CD4-positive, alpha-beta T cell treated with Interleukin-15 for 4 hours (primary cell): Measurements from ENCODE around the gene LHFPL6.

Experiments
- DNase-seq: peaks from one replicate; pipeline ENCODE4 v3.0.0-alpha.2; 2020; ENCODE audit warnings: low spot score

The LHFPL6 gene

DNA sequence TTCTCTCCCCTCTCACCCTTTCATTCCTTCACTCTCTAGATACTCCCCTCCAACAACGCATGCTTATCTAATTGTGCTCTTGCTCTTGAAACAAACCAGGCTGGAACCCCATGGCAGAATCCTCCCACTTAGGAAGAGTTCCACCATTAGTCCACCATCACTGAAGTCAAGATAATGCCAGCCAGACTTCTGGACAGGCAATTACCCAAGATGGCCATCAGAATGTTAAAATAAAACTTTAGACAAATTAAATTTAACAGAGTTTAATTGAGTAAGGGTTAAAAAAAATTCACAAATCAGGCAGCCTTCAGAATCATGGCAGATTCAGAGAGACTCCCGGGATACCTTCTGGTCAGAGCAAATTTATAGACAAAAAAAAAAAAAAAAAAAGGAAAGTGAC lies 221.5 kb downstream of the LHFPL6 start:
- DNase-seq: no peak

GRCh38 chr13:39379667-39380655 lies 223.0 kb downstream of the LHFPL6 start:
- no peak for DNase-seq

DNA sequence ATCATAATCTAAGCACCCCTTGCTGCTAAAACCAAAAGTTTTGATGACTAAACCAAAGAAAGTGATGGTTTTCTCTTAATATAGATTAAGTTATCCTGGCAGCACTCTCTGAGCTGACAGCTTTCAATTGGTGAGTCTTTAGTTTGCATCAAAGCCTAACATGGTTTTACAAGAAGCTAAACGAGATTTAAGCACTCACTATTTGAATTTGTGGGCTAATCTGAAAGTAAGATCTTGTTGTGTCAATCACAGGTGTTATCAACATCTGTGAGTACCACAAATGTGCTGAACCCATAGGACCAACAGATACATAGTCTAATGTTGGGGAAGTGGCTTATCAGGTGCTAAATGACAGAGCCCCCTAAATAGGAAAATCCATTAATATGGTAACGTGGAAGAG lies 223.9 kb downstream of the LHFPL6 start:
- no peak for DNase-seq

DNA sequence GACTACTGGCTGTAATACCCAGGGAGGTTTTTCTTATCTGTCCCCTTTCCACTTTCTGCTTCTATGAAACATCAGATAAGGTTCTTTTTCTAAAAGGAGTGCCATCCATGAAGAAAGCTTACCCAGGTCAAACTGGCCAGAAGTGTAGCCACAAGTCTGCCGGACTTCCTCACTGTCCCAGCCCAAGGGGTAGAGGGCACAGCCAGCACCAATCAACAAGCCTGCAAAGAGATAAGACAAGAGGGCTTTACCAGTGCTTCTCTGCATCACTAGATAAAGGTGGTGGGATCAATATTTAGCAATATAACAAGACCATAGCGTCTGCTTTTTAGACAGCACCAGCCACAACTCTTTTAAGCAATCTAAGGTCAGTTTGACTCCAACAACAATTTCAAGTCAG lies 224.7 kb downstream of the LHFPL6 start:
- no peak for DNase-seq

GRCh38 chr13:39377699-39378098 lies 225.3 kb downstream of the LHFPL6 start:
- no peak for DNase-seq

DNA sequence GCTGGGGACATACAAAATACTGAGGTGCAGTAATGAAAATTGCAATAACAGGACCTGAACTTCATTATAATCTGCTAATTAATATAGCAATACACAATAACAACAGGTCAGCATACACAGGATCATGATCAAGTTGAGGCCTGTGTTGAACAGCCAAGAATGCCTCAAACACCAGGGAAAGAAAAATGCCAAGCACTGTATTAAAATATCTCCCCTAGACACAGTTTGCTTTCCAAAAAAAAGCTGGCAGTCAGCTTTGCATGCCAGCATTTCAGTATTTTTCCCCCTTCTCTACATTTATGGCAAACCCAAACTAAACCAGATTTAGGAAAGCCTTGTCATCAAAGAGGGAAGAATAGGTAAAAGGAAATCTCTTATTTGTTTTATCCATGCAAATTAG lies 226.9 kb downstream of the LHFPL6 start:
- no peak for DNase-seq

GRCh38 chr13:39375601-39376000 lies 227.4 kb downstream of the LHFPL6 start:
- no peak for DNase-seq

- DNase-seq: no peak
Measured at GRCh38 chr13:39374741-39375189, 228.2 kb downstream of the LHFPL6 start.

GRCh38 chr13:39373145-39373544 lies 229.8 kb downstream of the LHFPL6 start:
- no peak for DNase-seq

GRCh38 chr13:39371706-39372105 lies 231.3 kb downstream of the LHFPL6 start:
- DNase-seq: no peak

GRCh38 chr13:39370554-39370953 lies 232.4 kb downstream of the LHFPL6 start:
- DNase-seq: no peak

DNA sequence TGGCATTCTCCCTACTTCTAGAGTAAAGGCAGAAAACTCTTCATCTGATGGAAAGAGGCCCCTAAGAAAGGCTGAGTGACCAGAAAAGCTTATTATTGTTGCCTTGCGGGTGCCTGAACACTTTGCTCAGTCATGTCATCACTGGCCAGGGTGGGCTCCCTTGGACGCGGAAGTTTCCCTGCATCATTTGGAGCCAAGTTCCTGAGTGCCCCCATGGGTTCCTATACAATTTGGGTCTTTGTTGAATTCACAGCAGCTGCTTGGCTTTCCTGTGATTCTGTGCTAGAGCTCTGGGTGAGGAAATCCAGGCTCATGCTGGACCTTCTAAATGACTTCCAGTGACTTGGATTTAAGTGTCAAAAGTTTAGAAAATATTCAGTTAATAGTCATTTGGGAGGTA lies 232.9 kb downstream of the LHFPL6 start:
- no peak for DNase-seq

DNA sequence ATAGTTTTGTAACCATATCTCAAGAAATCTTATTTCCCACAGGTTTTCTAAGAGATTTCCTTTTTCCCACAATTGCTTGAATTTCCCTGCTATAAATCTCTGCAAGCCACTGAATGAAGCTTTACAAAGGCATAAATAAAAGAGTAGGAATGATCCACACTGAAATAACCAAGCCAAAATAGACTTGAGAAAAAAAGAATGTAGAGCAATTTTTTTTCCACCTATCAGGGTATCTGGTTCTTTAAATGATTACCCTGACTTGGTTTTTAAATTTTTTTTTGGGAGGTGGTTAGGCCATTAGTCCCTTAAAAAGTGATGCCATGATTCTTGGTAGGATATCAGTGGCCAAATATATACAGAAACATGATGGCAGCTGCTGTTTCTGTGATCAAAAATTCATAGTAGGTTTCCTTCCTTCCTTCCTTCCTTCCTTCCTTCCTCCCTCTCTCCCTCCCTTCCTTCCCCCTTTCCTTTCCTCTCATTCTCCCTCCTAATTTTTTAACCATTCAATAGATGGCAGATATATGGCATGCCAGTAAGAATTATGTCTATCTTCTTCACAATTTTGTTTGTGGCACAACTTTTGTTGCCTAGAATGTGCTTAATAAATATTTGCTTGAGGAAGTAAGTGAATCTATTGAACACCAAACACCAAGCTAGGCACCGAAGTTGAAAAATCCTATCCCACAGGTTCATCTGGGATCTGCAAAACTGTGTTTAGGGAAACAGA lies 233.7 kb downstream of the LHFPL6 start:
- DNase-seq: no peak

- no peak for DNase-seq
Measured at GRCh38 chr13:39365879-39366278, 237.1 kb downstream of the LHFPL6 start.

DNA sequence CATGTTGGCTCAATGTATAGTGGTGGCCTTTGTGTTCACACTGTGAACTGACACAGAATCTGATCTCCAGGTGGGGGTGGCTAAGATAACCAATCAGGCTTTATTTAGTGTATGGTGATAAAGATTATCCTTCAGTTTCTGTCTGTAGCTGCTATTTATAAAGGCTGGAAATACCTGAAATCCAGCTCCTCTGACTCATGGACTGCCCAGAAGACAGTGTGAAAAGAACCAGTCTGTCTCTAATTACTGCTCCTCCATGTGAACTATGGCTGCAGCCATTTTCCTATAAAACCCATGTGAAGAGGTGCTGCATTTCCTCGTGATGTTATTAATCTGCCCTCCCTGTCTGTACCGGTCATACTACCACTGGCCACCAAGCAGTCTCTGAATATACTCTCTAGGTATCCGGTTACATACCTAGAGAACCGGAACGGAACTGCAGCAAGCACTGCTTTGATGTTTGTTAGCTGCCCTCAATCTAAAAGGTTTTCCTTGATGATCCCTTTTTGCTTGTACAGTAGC lies 238.0 kb downstream of the LHFPL6 start:
- DNase-seq: no peak

DNA sequence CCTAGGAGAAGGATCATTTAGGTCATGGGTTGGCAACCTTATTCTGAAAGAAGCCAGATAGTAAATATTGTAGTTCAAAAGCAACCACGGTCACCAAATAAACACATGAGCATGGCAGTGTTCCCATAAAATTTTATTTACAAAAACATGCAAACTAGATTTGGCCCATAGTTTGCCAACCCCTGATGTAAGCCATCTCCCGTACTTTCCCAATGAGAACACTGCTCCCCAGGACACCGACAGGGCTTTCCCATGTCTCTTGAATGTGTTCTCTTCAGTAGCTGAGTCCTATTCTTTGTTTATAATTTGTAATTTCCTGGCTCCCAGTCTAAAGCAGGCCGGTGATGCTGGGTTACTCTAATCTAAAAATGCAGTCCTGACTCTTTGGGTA lies 239.6 kb downstream of the LHFPL6 start:
- no peak for DNase-seq

GRCh38 chr13:39362652-39363381 lies 240.2 kb downstream of the LHFPL6 start:
- no peak for DNase-seq

- DNase-seq: no peak
Measured at GRCh38 chr13:39353988-39354387, 249.0 kb downstream of the LHFPL6 start.

GRCh38 chr13:39350461-39350881 lies 252.5 kb downstream of the LHFPL6 start:
- no peak for DNase-seq

- DNase-seq: no peak
Measured at GRCh38 chr13:39349391-39349960, 253.5 kb downstream of the LHFPL6 start.
